ENCODE results near the gene C9orf50.

DNA sequence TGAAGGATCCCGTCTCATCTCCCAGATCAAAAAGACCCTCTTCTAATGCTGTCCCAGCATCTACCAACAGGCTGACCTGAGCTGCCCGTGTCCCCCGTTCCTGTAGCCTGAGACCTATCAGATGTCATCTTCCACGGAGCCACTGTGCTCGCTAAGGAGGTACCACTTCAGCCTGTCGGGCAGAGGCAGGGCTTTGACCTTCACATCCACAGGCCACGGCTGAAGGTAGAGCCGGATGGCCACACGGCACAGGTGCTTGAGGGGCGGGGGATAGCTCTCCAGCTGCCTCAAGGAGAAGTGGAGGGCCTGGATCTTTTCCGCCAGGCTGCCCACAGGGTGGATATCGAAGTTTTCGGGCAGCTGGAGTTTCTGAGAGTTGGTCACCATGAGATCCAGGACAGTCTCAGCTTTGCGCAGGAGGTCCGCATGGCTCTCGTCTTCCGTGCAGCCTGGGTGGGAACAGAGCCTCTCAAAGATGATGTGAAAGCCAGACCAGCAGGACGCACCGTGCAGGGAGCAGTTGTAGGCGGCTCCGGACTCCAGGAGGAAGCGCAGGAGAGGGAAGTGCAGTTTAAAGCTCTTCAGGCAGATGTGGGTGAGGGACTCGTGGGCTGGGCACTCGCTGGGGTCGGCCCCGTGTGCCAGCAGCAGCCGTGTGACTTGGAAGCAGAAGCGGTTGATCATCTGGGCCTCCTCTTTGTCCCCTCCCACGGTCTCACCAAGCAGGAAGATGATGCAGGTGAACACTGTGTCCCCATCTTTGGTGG, 17.0 kb upstream of the C9orf50 start:
- TF ChIP-seq, protein P1, sequence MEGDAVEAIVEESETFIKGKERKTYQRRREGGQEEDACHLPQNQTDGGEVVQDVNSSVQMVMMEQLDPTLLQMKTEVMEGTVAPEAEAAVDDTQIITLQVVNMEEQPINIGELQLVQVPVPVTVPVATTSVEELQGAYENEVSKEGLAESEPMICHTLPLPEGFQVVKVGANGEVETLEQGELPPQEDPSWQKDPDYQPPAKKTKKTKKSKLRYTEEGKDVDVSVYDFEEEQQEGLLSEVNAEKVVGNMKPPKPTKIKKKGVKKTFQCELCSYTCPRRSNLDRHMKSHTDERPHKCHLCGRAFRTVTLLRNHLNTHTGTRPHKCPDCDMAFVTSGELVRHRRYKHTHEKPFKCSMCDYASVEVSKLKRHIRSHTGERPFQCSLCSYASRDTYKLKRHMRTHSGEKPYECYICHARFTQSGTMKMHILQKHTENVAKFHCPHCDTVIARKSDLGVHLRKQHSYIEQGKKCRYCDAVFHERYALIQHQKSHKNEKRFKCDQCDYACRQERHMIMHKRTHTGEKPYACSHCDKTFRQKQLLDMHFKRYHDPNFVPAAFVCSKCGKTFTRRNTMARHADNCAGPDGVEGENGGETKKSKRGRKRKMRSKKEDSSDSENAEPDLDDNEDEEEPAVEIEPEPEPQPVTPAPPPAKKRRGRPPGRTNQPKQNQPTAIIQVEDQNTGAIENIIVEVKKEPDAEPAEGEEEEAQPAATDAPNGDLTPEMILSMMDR (IDR thresholded peaks at IDR 0.05): no peak
- no peak for TF ChIP-seq POLR2AphosphoS5 (IDR thresholded peaks at IDR 0.05)

All from breast epithelium (tissue), 3 donors.